ENCODE data around the gene LAMP5. TPM values are rescaled to one million over a fixed set of nuclear protein-coding genes. Genes with fewer than 3 reads are reported as not detected.

Gene LAMP5
- total RNA-seq = under 1 TPM in 2 of 3 donors, not detected in 1; 0.33 to 0.88 TPM

GRCh38 chr20:9514461-9515213, at the start of gene LAMP5:
TSS of gene LAMP5 (plus strand) at chr20:9514590. CDS start at chr20:9514853, 263 bp downstream.
- TF ChIP-seq POLR2A (IDR thresholded peaks at IDR 0.05) (no peak), POLR2AphosphoS5 (IDR thresholded peaks at IDR 0.05) (no peak), CTCF (IDR thresholded peaks at IDR 0.05) (no peak)
- no peak for DNase-seq (ENCODE audit: low spot score in 2 of 2)
- H3K27me3 ChIP-seq = peaks cover 0 to 20% of the 10 kb centered on the region in 2 donors
- no peaks in the 10 kb centered on the region for H3K36me3 ChIP-seq
- intact Hi-C loops (cut with DNase I; ENCODE audit: low total_unique reads) = no loop called here
- H3K4me3 ChIP-seq = peak within 1 kb of the TSS in 2 of 3 donors; percentile 41 to 63
- H3K9me3 ChIP-seq = no peaks in the 10 kb centered on the region
- no peak within 1 kb of the TSS for H3K27ac ChIP-seq
- no peaks in the 10 kb centered on the region for H3K4me1 ChIP-seq

GRCh38 chr20:9467995-9468394, 46.4 kb upstream of the LAMP5 start:
- H3K4me1 ChIP-seq = no peaks in the 10 kb centered on the region
- H3K36me3 ChIP-seq = no peaks in the 10 kb centered on the region
- H3K27ac ChIP-seq = no peak overlapping the region
- no peak overlapping the region for H3K4me3 ChIP-seq
- TF ChIP-seq CTCF (IDR thresholded peaks at IDR 0.05) (no peak), POLR2AphosphoS5 (IDR thresholded peaks at IDR 0.05) (no peak), POLR2A (IDR thresholded peaks at IDR 0.05) (no peak)
- H3K27me3 ChIP-seq = no peaks in the 10 kb centered on the region
- intact Hi-C loops (cut with DNase I; ENCODE audit: low total_unique reads) = no loop called here
- no peaks in the 10 kb centered on the region for H3K9me3 ChIP-seq
- DNase-seq (ENCODE audit: low spot score in 2 of 2) = no peak

GRCh38 chr20:9474835-9475415, 39.5 kb upstream of the LAMP5 start:
- no peak overlapping the region for H3K4me3 ChIP-seq
- intact Hi-C loops (cut with DNase I; ENCODE audit: low total_unique reads) = no loop called here
- no peak overlapping the region for H3K27ac ChIP-seq
- H3K4me1 ChIP-seq = no peaks in the 10 kb centered on the region
- TF ChIP-seq CTCF (IDR thresholded peaks at IDR 0.05) = no peak
- no peak for TF ChIP-seq POLR2AphosphoS5 (IDR thresholded peaks at IDR 0.05)
- TF ChIP-seq POLR2A (IDR thresholded peaks at IDR 0.05) = no peak
- H3K9me3 ChIP-seq = no peaks in the 10 kb centered on the region
- no peaks in the 10 kb centered on the region for H3K36me3 ChIP-seq
- DNase-seq (ENCODE audit: low spot score in 2 of 2) = no peak
- H3K27me3 ChIP-seq = no peaks in the 10 kb centered on the region

GRCh38 chr20:9475456-9475855, 38.9 kb upstream of the LAMP5 start:
- no peaks in the 10 kb centered on the region for H3K27me3 ChIP-seq
- intact Hi-C loops (cut with DNase I; ENCODE audit: low total_unique reads) = no loop called here
- no peak for TF ChIP-seq POLR2AphosphoS5 (IDR thresholded peaks at IDR 0.05)
- H3K36me3 ChIP-seq = no peaks in the 10 kb centered on the region
- DNase-seq (ENCODE audit: low spot score in 2 of 2) = no peak
- H3K4me3 ChIP-seq = no peak overlapping the region
- no peaks in the 10 kb centered on the region for H3K9me3 ChIP-seq
- H3K27ac ChIP-seq = no peak overlapping the region
- H3K4me1 ChIP-seq = no peaks in the 10 kb centered on the region

GRCh38 chr20:9476174-9476573, 38.2 kb upstream of the LAMP5 start:
- Histone ChIP-seq H3K4me3 (no peak overlapping the region), H3K9me3 (no peaks in the 10 kb centered on the region), H3K36me3 (no peaks in the 10 kb centered on the region), H3K4me1 (no peaks in the 10 kb centered on the region), H3K27me3 (no peaks in the 10 kb centered on the region), H3K27ac (no peak overlapping the region)
- DNase-seq (ENCODE audit: low spot score in 2 of 2) = no peak
- intact Hi-C loops (cut with DNase I; ENCODE audit: low total_unique reads) = no loop called here
- no peak for TF ChIP-seq POLR2AphosphoS5 (IDR thresholded peaks at IDR 0.05)
- TF ChIP-seq CTCF (IDR thresholded peaks at IDR 0.05) = no peak
- TF ChIP-seq POLR2A (IDR thresholded peaks at IDR 0.05) = no peak
